Endothelial cell of hepatic sinusoid (primary cell): ENCODE measurements around the gene MAP7D2.
"Not testable (repeated sequence)": the region's sequence is repeated elsewhere in the genome, so short reads cannot be mapped to it uniquely, and the experiment has no call there.

Experiments
- in situ Hi-C: cut with HindIII; loops from 2 replicates; pipeline ENCODE4 v1.10.0; 2017; ENCODE audit warnings: low sequenced_read_pairs

The MAP7D2 gene

DNA sequence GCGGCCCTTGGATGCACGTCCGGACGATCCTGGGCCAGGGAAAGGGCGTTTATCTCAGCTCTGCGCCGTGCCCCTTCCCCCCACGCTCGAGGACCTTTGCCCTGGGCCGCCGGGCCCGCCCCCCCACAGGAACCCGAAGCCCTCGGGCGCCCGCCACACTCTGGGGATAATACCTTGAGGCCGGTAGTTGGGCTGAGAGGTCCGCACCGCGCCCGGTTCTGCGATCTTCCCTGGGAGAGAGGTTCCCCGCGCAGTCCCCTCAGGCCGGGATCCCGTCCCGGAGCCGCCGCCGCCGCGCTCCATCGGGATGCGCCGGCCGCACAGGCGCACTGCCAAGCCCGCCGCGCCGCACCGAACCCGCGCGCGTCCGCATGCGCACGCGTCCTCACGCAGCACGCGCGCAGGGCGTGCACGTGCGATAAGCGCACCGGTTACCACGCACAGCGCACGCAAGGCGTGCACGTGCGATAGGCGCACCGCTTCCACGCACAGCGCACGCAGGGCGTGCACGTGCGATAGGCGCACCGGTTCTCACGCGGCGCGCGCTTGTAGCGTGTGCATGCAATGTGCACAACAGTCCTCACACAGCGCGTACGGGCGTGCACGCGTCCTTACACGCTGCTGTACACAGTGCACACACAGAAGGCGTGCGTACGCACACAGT, at the start of gene MAP7D2:
MAP7D2 (minus strand) TSS at position 331 of the 664 bp plus-strand sequence; CDS start at position 303, 28 bp downstream.
- in situ Hi-C loops = no loop called here

DNA sequence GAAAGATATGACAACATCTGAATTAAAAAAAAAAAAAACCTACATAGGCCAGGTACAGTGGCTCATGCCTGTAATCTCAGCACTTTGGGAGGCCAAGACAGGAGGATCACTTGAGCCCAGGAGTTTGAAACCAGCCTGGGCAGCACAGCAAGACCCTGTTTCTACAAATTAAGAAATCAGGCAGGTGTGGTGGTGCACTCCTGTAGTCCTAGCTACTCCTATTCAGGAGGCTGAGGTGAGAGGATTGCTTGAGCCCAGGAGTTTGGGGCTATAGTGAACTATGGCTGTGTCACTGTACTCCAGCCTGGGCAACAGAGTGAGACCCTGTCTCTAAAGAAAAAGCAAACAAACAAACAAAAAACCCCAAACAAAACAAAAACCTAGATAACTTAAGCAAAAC, 45.8 kb upstream of the MAP7D2 start:
- in situ Hi-C loops = not testable (repeated sequence)

DNA sequence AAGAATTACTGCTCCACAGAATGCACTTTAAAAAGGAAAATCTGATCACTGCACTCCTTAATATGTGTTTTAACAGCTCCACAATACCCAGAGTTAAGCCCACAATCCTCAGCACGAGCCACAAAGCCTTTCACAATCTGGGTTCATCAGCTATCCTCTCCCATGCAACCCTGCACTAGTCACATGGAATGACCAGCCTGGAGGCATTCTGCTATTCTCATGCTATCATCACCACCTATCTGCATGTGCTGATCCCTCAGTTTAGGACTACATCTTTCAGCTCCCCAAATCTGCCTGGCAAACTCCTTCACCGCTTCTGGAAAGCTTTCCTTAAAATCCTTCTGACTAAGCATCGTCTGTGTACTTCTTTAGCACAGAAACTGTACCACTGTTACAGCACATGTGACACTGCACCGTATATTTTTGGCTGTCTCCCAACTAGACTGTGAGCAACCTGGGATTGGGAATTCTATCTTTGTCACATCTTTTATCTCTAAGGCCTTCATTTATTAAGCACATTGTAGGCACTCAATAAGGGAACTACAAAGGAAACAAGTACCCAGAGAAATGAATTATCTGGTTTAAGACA, 43.2 kb upstream of the MAP7D2 start:
- in situ Hi-C loops = no loop called here

DNA sequence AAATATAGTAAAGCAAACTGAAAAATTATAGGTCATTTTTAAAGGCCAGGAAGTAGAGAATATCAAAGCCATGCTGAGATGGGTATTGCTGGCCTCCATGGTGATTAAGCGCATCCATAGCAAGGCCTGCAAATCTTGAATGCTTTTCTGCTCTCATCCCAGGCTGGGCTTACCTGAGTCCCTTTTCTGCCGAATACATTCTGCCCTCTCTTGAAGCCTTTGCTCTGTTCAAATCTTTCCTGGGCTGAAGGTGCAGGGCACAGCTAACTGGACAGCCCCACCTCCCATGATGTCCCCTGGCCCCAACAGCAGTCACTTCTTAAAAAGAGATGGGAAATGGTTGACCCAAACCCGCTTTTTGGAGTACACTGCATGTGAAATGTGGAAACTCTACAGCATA, 35.0 kb upstream of the MAP7D2 start:
- in situ Hi-C loops = loop anchor here (5.0 kb wide), 1 partner anchor 56 kb away; no protein-coding TSS in a partner anchor

DNA sequence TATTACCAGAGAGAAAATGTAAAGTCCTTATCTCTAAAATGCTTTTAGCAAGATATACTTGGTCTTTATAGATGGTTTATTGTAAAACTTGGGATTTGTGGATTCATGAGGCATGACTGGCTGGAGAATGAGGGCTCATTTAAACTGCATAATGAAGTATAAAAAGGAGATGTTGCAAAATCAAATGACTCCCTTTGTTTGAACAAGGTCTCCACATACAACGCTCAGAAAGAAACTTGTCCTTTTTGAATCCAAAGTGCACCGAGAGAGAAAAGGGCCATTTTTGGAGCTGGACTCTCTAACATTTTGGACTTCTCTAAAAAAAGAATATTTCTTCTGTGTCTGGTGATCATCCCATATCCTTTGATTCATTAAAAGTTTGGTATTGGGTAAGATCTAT, 32.6 kb upstream of the MAP7D2 start:
- in situ Hi-C loops = no loop called here

DNA sequence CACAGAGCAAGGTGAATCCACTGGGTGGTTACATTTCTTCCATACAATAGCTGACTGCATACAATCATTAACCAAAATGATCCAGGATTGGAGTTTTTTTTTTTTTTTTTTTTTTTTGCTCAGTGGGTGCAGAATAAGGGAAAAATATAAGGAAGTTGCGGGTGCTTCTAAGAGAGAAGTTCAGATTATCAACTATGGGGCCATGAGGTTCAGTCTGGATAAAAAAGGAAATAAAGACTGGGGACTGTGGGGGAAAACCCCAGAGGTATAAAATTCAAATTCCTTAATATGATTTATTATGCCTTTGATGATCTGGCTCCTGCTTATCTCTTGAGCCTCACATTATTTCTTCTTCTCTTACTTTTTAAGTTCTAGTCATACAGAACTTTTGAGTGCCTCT, 30.9 kb upstream of the MAP7D2 start:
- in situ Hi-C loops = no loop called here

DNA sequence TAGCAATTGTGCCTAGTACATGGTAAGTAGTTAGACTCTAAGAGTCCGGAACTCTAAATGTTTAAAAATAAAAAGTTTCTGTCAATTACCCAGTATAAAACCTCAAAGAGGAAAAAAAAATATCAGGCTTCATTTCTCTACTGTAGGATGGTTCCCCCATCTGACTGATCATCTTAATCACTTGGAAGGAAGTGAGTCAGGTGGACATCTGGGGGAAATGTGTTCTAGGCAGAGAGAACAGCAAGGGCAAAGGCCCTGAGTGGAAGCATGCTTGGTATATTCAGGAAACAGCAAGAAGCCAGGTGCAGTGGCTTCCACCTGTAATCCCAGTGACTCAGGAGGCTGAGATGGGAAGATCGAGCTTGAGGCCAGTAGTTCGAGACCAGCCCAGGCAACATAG, 27.8 kb upstream of the MAP7D2 start:
- in situ Hi-C loops = no loop called here

DNA sequence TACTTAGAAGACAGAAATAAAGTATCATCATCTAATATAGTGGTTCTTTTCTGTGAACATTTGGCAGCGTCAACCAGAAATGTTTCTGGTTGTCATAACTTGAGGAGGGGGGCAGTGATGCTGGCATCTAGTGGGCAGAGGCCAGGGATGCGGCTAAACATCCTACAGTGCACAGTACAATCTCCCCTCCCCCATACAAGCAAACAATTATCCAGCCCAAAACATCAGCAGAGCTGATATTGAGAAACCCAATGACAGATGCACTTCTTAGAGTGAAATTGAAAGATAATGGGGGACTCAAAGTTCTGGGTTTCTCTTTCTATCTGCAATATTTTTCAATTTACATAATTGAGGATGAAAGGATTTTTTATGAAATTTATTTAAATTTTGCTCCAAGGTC, 26.9 kb upstream of the MAP7D2 start:
- in situ Hi-C loops = no loop called here

DNA sequence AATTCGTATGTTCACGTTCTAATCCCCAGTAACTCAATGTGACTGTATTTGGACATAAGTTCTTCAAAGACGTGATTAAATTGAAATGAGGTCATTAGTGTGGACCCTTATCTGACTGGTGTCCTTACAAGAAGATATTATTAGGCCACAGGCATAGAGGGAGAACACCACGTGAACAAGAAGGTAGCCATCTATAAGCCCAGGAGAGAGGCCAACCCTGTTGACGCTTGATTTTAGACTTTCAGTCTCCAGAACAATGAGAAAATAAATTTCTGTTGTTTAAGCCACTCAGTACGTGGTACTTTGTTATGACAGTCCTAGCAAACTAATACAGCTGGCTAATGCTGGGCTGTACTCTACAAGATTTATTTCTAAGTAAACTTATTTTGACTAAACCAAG, 26.4 kb upstream of the MAP7D2 start:
- in situ Hi-C loops = no loop called here

DNA sequence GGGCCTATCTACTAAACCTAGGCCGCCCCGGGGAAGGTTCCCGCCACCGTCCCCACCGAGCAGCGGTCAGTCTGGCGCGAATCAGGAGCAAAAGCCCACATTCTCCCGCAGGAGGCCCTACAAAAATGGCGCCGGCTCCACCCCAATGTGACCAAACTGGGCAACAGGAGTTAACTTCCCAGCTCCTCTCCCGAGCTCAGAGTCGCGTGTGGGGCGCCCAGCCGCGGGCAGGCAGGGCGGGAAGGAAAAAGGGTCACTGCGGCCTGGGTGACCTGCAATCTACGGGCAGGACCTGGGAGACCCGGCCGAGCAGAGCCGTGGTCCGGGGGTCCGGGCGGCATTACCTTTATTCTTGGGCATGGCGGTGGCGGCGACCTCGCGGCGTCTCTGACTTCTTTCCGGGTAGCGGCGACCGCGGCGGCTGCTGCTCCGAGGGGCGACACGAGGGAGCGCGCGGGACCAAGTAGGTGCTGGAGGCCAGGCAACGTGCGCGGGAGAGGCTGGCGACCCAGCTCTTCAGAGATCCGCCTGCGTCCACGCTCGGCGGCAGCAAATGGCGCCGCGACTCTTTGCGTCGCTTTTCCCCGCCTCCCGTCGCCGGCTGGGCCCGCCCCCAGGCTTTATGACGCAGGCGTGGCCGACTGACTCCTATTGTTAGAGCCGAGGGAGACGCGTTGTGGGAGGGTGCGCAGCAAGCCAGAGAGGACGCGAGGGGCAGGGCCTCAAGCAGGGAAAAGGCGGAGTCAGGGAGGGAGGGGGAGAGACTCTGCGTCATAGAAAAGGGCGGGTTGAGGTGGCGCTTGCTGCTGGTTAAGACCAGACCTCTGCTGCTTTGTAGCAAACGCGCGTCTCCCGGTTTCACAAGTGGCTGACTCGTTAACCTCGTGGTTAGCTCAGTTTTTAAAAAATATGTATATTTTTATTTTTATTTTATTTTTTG, 24.8 kb upstream of the MAP7D2 start, which contains the start of gene EIF1AX:
EIF1AX (minus strand) TSS at position 558 of the 940 bp plus-strand sequence; CDS start at position 360, 198 bp downstream.
- in situ Hi-C loops = no loop called here

DNA sequence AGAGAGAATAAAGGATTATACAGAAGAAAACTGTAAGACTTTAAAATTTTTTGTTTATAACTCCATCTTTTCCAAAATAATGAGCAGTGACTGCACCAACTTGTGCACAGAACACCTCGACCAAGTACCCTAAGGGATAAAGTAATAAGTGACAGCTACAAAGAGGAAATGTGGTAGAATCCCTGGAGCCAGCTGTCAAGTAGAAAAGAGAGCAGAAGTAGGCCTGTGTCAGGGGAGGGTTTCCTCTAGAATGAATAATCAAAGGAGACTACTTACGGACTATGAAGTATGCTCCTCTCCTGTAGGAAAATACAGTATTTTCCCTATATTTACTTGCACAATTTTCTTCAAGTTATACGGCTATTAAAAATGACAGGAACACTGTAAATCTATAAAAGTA, 23.7 kb upstream of the MAP7D2 start:
- in situ Hi-C loops = no loop called here

DNA sequence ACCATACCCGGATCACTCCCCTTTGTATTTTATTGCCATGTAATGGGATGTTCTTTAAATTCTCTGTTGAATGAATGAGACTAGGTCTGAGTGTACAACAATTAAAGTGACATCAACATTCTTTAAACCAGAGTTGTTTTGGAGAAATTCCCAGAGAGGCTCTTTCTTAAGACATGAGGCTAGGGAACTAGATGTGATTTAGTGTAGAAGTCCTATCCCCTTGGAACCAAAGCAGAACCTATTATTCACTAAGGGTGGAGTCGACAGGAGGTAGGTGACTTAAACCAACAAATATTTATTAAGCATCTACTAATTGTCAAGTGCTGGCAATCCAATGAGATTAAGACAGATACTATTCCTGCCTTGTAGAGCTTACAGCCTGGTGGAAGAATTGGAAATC, 23.3 kb upstream of the MAP7D2 start:
- in situ Hi-C loops = no loop called here

DNA sequence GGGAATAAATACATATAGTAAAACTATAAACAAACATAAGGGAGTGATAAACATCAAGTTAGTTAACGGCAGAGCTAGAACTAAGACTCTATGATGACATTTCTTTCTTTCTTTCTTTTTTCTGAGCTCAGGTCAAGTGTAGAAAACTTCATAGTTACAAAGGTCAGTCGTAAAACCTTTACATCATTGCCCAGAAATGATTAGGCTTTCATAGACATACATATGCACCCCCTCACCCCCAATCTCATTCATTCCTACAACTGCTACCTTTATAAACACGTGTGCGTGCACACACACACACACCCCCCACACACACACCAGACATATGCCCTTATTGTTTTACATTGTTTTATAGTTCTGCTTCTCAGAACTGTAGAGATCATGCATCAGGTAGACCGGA, 19.2 kb upstream of the MAP7D2 start:
- in situ Hi-C loops = no loop called here

DNA sequence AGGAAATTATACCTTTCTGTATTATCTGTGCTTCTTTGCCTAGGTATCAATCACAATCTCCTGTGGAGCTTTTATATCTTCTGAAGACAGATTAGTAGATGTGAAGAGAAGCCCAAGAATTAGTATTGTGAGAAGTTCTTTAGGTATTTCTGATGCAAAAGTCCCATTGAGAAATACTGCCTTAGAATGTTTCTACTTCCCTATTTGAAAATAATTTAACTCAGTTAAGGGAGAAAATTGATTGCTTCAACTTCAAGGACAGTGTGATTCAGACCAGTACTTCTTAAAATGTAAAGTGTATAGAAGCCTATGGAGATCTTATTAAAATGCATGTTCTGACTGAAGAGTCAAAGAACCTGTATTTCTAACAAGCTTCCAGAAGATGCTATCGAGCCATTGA, 16.0 kb upstream of the MAP7D2 start:
- in situ Hi-C loops = no loop called here

DNA sequence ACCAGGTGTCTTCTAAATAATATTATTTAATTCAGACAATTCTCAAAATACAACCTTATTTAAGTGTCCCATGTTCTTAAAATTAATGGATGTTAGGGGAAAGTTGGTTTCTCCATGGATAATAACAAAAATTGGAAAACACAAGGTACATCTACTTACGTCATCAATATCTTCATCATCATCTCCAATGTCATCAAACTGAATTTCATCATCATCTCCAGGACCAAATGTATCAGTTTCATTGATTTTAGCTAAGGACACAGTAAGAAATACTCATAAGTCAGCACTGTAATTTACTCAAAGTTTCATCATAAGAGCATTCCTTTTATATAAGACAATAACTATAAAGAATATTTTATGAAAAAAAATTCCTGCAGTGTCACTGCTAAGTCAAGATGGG, 13.7 kb upstream of the MAP7D2 start:
- in situ Hi-C loops = no loop called here

DNA sequence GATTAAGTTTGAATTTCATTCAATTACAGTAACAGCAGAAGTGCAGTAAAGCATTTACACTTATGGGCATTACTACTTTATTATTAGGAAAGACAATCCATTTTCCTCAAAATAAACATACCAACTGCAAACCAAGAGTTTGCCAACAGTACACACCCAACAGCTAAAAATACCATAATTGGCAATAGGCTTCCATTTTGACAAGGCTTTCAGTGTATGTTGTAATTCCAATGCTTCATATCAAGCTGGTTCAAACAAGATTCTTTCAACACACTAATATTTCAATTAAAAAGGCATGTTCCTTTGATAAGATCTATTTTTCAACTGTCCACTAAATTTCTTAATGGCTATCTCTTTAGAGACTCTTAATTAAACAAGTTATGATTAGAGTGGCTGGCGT, 12.8 kb upstream of the MAP7D2 start:
- in situ Hi-C loops = no loop called here

DNA sequence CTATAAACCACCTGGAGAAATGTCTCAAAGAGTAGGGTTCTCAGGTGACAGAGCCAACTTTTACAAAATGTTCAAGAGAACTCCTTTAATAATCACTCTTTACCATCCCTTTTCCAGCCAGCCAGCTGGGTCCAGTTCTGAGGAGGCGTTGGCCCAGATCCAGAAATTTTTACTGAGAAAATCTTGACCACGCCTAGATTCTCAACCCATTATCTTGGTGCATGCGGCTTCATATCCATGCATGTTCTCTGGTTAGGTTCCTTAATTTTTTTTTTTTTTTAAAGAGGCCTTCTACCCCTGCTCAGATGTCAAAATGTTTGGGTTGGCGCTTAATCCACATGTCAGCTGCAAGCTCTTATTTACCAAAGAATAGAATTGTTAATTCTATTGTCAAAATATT, 12.0 kb upstream of the MAP7D2 start:
- in situ Hi-C loops = no loop called here

DNA sequence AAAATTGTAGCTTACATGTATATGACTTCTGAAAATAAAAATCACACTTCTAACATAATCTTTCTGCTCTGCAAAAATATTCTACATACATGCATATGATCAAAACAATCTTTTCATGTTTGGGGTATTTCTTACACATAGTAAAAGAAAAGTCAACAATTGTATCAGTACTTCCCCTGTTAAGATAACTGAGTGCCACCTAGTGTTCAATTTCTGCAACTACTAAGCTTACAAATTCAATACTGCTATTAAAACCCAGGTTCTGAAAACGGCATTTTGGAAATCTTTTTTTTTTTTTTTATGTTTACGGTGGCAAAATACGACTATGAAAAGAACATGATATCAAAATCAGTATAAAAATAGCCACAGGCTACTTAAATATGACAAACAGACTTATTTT, 10.7 kb upstream of the MAP7D2 start:
- in situ Hi-C loops = not testable (repeated sequence)

DNA sequence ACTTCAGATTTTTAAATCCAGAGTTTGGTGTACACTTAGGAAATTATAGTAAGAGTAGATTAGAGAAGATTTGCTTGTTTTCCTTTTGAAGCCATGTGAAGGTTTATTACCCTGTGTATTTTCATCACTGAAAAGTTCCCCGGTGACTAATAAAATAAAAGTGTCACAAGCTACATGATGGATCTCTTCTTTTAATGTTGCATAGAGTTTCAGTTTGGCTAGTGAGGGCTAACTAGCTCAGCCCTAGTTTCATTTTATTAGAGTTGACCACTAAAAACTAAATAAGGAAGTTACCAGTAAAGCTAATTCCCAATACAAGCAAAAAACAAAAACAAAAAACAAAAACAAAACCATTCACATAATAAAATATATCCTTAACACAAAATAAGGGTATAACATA, 10.1 kb upstream of the MAP7D2 start:
- in situ Hi-C loops = not testable (repeated sequence)

DNA sequence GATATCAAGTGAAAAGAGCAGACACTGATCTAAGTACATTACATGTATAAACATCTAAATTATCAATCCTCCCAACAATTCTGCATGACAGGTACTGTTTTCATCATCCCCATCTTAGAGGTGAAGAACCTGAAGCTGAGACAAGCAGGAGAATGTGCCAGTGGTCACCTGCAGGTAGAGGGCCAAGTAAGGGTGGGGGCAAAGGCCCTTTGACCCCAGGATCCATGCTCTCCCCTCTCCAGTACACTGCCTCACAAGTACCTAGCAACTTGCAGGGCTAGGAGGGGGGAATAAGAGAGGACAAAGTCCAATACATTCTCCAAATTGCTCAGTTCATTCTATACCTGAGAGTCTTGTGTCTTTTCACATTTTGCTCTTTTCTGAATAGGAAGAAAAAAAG, 8.3 kb upstream of the MAP7D2 start:
- in situ Hi-C loops = no loop called here

DNA sequence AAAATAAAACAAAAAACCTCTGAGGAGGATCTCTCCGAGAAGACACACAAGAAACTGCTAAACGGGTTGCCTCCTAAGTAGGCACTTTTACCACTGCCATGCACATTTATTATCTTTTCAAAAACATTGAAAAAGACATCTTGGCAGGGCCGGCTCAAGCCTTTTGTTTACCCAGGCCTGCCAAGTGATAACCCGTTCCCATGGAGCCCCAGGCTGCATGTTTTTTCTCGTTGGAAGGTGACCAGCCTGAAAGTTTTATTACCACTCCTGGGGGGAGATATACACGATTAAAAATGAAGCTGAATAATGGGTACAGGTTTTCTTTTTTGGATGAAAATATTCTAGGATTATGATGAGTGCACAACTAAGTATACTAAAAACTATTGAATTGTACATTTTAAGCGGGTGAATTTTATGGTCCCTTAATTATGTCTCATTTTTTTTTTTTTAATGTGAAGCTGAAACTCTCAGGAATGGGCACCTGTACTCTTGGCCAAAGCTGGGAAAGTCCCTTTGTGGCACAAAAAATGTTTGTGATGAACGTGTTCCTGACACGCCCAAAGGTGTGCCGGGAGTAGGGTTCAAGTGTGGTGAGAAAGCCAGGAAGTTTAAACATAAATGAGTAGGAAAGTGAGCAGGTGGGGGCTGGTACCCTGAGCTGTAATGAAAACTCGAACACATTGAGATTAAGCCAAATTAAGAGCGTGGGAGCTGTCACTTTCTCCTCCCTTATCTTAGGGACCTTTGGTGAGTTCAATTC, 1.5 kb upstream of the MAP7D2 start:
- in situ Hi-C loops = no loop called here
